OCI-LY7 (cell line): ENCODE results near the gene TMEM184A. TPM values are rescaled to one million over a fixed set of nuclear protein-coding genes. Genes with fewer than 3 reads are reported as not detected.

ENCODE experiments used
- BruUV-seq: library from RNA; stranded (reverse); fragments of 400-500 nt; replicated peaks from 2 replicates; lab custom pipeline; 2021; lab: Mats Ljungman, UMichigan
- CTCF ChIA-PET: fragments of 300-600 bp; sonication (Branson Sonifier 250); formaldehyde crosslinking; loops from one replicate; lab custom pipeline; 2022; ENCODE audit warnings: antibody characterized with exemption; ENCODE audit not compliant: unreplicated experiment; lab: Charles Lee
- POLR2A ChIA-PET: fragments of 300-600 bp; sonication (Branson Sonifier 250); formaldehyde crosslinking; loops from one replicate; lab custom pipeline; 2022; ENCODE audit warnings: antibody characterized with exemption; lab: Charles Lee
- DNase-seq: peaks from one replicate; pipeline ENCODE4 v3.0.0-alpha.2; 2015; ENCODE audit warnings: low spot score
- H2AFZ ChIP-seq: fragments of 200-600 bp; sonication (generic), shearing (Covaris generic); 2 replicates; pipeline ENCODE4 v1.6.1; 2014; ENCODE audit warnings: mild to moderate bottlenecking, antibody characterized with exemption, low read length, moderate library complexity
- H3K27ac ChIP-seq: fragments of 200-600 bp; sonication (generic); 2 replicates; pipeline ENCODE4 v1.5.1; 2014; ENCODE audit warnings: mixed run types, low read depth, mild to moderate bottlenecking, moderate library complexity, low read length, inconsistent platforms; ENCODE audit not compliant: poor library complexity, severe bottlenecking
- H3K36me3 ChIP-seq: fragments of 200-600 bp; sonication (generic); 2 replicates; pipeline ENCODE4 v1.6.1; 2014; ENCODE audit warnings: mild to moderate bottlenecking, antibody characterized with exemption, low read length, moderate library complexity, mixed read lengths; ENCODE audit not compliant: insufficient read depth
- H3K4me1 ChIP-seq: fragments of 200-600 bp; sonication (generic); 2 replicates; pipeline ENCODE4 v1.5.1; 2014; ENCODE audit warnings: mild to moderate bottlenecking, low read length; ENCODE audit not compliant: insufficient read depth, poor library complexity, severe bottlenecking
- H3K4me2 ChIP-seq: fragments of 200-600 bp; sonication (generic); 2 replicates; pipeline ENCODE4 v1.6.1; 2014; ENCODE audit warnings: mild to moderate bottlenecking, low read length
- H3K4me3 ChIP-seq: fragments of 200-600 bp; sonication (generic); 2 replicates; pipeline ENCODE4 v1.5.1; 2014; ENCODE audit warnings: mild to moderate bottlenecking, low read depth, low read length; ENCODE audit not compliant: poor library complexity, severe bottlenecking
- H3K79me2 ChIP-seq: fragments of 200-600 bp; sonication (generic); 2 replicates; pipeline ENCODE4 v1.6.1; 2016; ENCODE audit warnings: low read depth, mild to moderate bottlenecking, low read length, moderate library complexity, mixed read lengths; ENCODE audit not compliant: insufficient read depth
- H3K9me2 ChIP-seq: fragments of 200-600 bp; sonication (generic); 2 replicates; pipeline ENCODE4 v1.6.1; 2016; ENCODE audit warnings: mild to moderate bottlenecking, low read length, mixed read lengths; ENCODE audit not compliant: insufficient read depth
- H3K9me3 ChIP-seq: fragments of 200-600 bp; sonication (generic); 2 replicates; pipeline ENCODE4 v1.6.1; 2014; ENCODE audit warnings: mild to moderate bottlenecking, mixed run types, low read length, mixed read lengths
- H4K20me1 ChIP-seq: fragments of 200-600 bp; sonication (generic); 2 replicates; pipeline ENCODE4 v1.6.1; 2014; ENCODE audit warnings: mild to moderate bottlenecking, antibody characterized with exemption, low read length, moderate library complexity, mixed read lengths; ENCODE audit not compliant: insufficient read depth
- EZH2phosphoT487 ChIP-seq: fragments of 200-600 bp; sonication (generic); IDR thresholded peaks from 2 replicates; pipeline ENCODE4 v1.6.1; 2018; ENCODE audit warnings: low read depth, borderline replicate concordance, mild to moderate bottlenecking, mixed run types, antibody characterized with exemption, low read length, moderate library complexity, mixed read lengths
- intact Hi-C: fragments of 100-400 bp; cut with micrococcal nuclease; formaldehyde crosslinking; loops from one replicate; pipeline ENCODE4 v1.10.0; 2022; ENCODE audit not compliant: unreplicated experiment
- total RNA-seq, 2 experiments: library from RNA; depleted of rRNA in 1 of 2; stranded (reverse); fragments of >200 nt in 1 of 2; shearing (Covaris generic) in 1 of 2; gene quantifications; 2 replicates each; pipeline ENCODE4 v1.2.3, GENCODE V29; 2014 to 2022
- TF ChIP-seq, protein P1 (sequence below): fragments of 200-600 bp; sonication (generic); conservative IDR thresholded peaks from 2 replicates; pipeline ENCODE4 v1.5.1; 2014; ENCODE audit warnings: mild to moderate bottlenecking, antibody characterized with exemption, low read length, moderate library complexity, mixed read lengths

The TMEM184A gene
- total RNA-seq, 2 experiments from 2014 or later = 0.19 TPM; not detected in 1

- Histone ChIP-seq H3K27ac (no peak overlapping the region), H3K9me3 (no peaks in the 10 kb centered on the region), H3K79me2 (no peaks in the 10 kb centered on the region), H3K9me2 (no peaks in the 10 kb centered on the region), H3K4me2 (no peak overlapping the region; the same call in 1 of the 2 replicates), H3K4me3 (no peak overlapping the region), H3K4me1 (peaks cover 7% of the 10 kb centered on the region), H2AFZ (no peak overlapping the region), H3K36me3 (no peaks in the 10 kb centered on the region), H4K20me1 (no peaks in the 10 kb centered on the region)
- no TSS peak for BruUV-seq
- CTCF ChIA-PET = no interaction called here
- intact Hi-C loops = loop anchor here (1.0 kb wide), 1 partner anchor 52 kb away; no protein-coding TSS in a partner anchor
- POLR2A ChIA-PET = no interaction called here
- no peak for TF ChIP-seq EZH2phosphoT487
- TF ChIP-seq, protein P1, sequence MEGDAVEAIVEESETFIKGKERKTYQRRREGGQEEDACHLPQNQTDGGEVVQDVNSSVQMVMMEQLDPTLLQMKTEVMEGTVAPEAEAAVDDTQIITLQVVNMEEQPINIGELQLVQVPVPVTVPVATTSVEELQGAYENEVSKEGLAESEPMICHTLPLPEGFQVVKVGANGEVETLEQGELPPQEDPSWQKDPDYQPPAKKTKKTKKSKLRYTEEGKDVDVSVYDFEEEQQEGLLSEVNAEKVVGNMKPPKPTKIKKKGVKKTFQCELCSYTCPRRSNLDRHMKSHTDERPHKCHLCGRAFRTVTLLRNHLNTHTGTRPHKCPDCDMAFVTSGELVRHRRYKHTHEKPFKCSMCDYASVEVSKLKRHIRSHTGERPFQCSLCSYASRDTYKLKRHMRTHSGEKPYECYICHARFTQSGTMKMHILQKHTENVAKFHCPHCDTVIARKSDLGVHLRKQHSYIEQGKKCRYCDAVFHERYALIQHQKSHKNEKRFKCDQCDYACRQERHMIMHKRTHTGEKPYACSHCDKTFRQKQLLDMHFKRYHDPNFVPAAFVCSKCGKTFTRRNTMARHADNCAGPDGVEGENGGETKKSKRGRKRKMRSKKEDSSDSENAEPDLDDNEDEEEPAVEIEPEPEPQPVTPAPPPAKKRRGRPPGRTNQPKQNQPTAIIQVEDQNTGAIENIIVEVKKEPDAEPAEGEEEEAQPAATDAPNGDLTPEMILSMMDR = peak; percentile 70
- DNase-seq = peak; percentile 61
Observed at GRCh38 chr7:1558181-1558811, 2.3 kb upstream of the TMEM184A start.

- Histone ChIP-seq H3K79me2 (no peaks in the 10 kb centered on the region), H4K20me1 (no peaks in the 10 kb centered on the region), H2AFZ (no peak overlapping the region), H3K9me2 (no peaks in the 10 kb centered on the region), H3K9me3 (no peaks in the 10 kb centered on the region), H3K36me3 (no peaks in the 10 kb centered on the region), H3K4me1 (peaks cover 7% of the 10 kb centered on the region), H3K27ac (no peak overlapping the region), H3K4me2 (no peak overlapping the region), H3K4me3 (no peak overlapping the region)
- POLR2A ChIA-PET = no interaction called here
- intact Hi-C loops = loop anchor here (1.0 kb wide), 1 partner anchor 51 kb away; no protein-coding TSS in a partner anchor
- no peak for TF ChIP-seq EZH2phosphoT487
- TF ChIP-seq, protein P1 = no peak
- DNase-seq = no peak
- BruUV-seq = no TSS peak
- CTCF ChIA-PET = no interaction called here
Observed at GRCh38 chr7:1557771-1558170, 1.8 kb upstream of the TMEM184A start.

GRCh38 chr7:1557006-1557405, 1.0 kb upstream of the TMEM184A start:
- CTCF ChIA-PET = no interaction called here
- Histone ChIP-seq H3K79me2 (no peaks in the 10 kb centered on the region), H3K9me2 (no peaks in the 10 kb centered on the region), H3K36me3 (no peaks in the 10 kb centered on the region), H3K4me1 (peaks cover 7% of the 10 kb centered on the region), H3K9me3 (no peaks in the 10 kb centered on the region), H4K20me1 (no peaks in the 10 kb centered on the region), H2AFZ (no peak overlapping the region), H3K4me2 (no peak overlapping the region), H3K27ac (no peak overlapping the region), H3K4me3 (no peak overlapping the region)
- intact Hi-C loops = no loop called here
- POLR2A ChIA-PET = interaction anchor here (0.6 kb wide), 1 partner anchor 597 kb away, joined by 3 read pairs; no protein-coding TSS in a partner anchor
- no peak for TF ChIP-seq EZH2phosphoT487
- TF ChIP-seq, protein P1 = no peak
- BruUV-seq = no TSS peak
- DNase-seq = no peak
